Neuronal stem cell (in vitro differentiated cells): Measurements from ENCODE around the gene SRP9.
"Not testable (repeated sequence)": the region's sequence is repeated elsewhere in the genome, so short reads cannot be mapped to it uniquely, and the experiment has no call there.

Source experiments
- DNase-seq: peaks from one replicate; pipeline ENCODE4 v3.0.0-alpha.2; 2013; ENCODE audit warnings: low spot score
- H2AFZ ChIP-seq: one replicate; pipeline ENCODE4 v1.6.1; 2013; ENCODE audit warnings: mild to moderate bottlenecking, low read length, inconsistent platforms
- H2AK5ac ChIP-seq: 2 replicates; pipeline ENCODE4 v1.6.1; 2013; ENCODE audit warnings: low read depth, mild to moderate bottlenecking, inconsistent platforms, low read length, moderate library complexity, mixed read lengths
- H2BK120ac ChIP-seq: 2 replicates; pipeline ENCODE4 v1.6.1; 2013; ENCODE audit warnings: low read depth, mild to moderate bottlenecking, inconsistent platforms, low read length, moderate library complexity, mixed read lengths
- H2BK12ac ChIP-seq: one replicate; pipeline ENCODE4 v1.6.1; 2013; ENCODE audit warnings: low read length, inconsistent platforms
- H2BK15ac ChIP-seq: 2 replicates; pipeline ENCODE4 v1.6.1; 2013; ENCODE audit warnings: mild to moderate bottlenecking, low read length, inconsistent platforms, mixed read lengths
- H2BK5ac ChIP-seq: one replicate; pipeline ENCODE4 v1.6.1; 2013; ENCODE audit warnings: inconsistent platforms, mild to moderate bottlenecking, low read length, moderate library complexity
- H3K14ac ChIP-seq: one replicate; pipeline ENCODE4 v1.6.1; 2013; ENCODE audit warnings: low read length, inconsistent platforms
- H3K18ac ChIP-seq: 2 replicates; pipeline ENCODE4 v1.6.1; 2013; ENCODE audit warnings: low read length, inconsistent platforms
- H3K23ac ChIP-seq: 2 replicates; pipeline ENCODE4 v1.6.1; 2013; ENCODE audit warnings: low read depth, mild to moderate bottlenecking, mixed read lengths, low read length, inconsistent platforms; ENCODE audit not compliant: poor library complexity
- H3K27ac ChIP-seq: replicated peaks from 3 replicates; pipeline ENCODE4 v1.5.1; 2013; ENCODE audit warnings: low read length, inconsistent platforms
- H3K27me3 ChIP-seq, 3 experiments: 2 replicates each; pipeline ENCODE4 v1.6.1; 2013; ENCODE audit warnings: low read length in 3 of 3, mild to moderate bottlenecking in 2 of 3, inconsistent platforms in 1 of 3, low read depth in 1 of 3, mixed read lengths in 1 of 3, moderate library complexity in 1 of 3; ENCODE audit not compliant: control insufficient read depth in 3 of 3, insufficient read depth in 3 of 3
- H3K36me3 ChIP-seq, 2 donors: replicated peaks in 1 of 2; 2 replicates each; pipeline ENCODE4 v1.6.1; 2013; ENCODE audit warnings: low read length in 2 of 2; ENCODE audit not compliant: control insufficient read depth in 2 of 2, insufficient read depth in 2 of 2
- H3K4ac ChIP-seq: 2 replicates; pipeline ENCODE4 v1.6.1; 2013; ENCODE audit warnings: inconsistent platforms, mild to moderate bottlenecking, low read length, moderate library complexity
- H3K4me1 ChIP-seq, 2 donors: 1 replicate in 1 of 2; 2 replicates in 1 of 2; pipeline ENCODE4 v1.6.1; 2013; ENCODE audit warnings: low read length in 2 of 2, low read depth in 1 of 2; ENCODE audit not compliant: control insufficient read depth in 2 of 2, insufficient read depth in 1 of 2
- H3K4me2 ChIP-seq: one replicate; pipeline ENCODE4 v1.6.1; 2013; ENCODE audit warnings: mild to moderate bottlenecking, low read length, inconsistent platforms; ENCODE audit not compliant: insufficient read depth, poor library complexity, severe bottlenecking
- H3K4me3 ChIP-seq, 2 donors: 2 replicates each; pipeline ENCODE4 v1.5.1; 2013; ENCODE audit warnings: low read length in 2 of 2, mild to moderate bottlenecking in 2 of 2, inconsistent platforms in 1 of 2, moderate library complexity in 1 of 2
- H3K79me1 ChIP-seq: one replicate; pipeline ENCODE4 v1.6.1; 2013; ENCODE audit warnings: low read depth, mild to moderate bottlenecking, inconsistent platforms, low read length, moderate library complexity
- H3K9ac ChIP-seq: one replicate; pipeline ENCODE4 v1.6.1; 2013; ENCODE audit warnings: mild to moderate bottlenecking, low read depth, low read length, inconsistent platforms; ENCODE audit not compliant: poor library complexity
- H3K9me3 ChIP-seq, 2 donors: replicated peaks in 1 of 2; 2 replicates each; pipeline versions ENCODE3 to v1.6.1; 2013; ENCODE audit warnings: low read length in 2 of 2, mild to moderate bottlenecking in 2 of 2, inconsistent platforms in 1 of 2, low read depth in 1 of 2, mixed read lengths in 1 of 2, moderate library complexity in 1 of 2; ENCODE audit not compliant: control insufficient read depth in 2 of 2, insufficient read depth in 1 of 2
- H4K8ac ChIP-seq: one replicate; pipeline ENCODE4 v1.6.1; 2013; ENCODE audit warnings: low read depth, mild to moderate bottlenecking, inconsistent platforms, low read length, moderate library complexity
- H4K91ac ChIP-seq: one replicate; pipeline ENCODE4 v1.6.1; 2013; ENCODE audit warnings: low read length, low read depth, mild to moderate bottlenecking, inconsistent platforms; ENCODE audit not compliant: poor library complexity
- WGBS, 2 donors: extraction: QIAGEN DNeasy Blood & Tissue Kit; methylation state at CpG; one replicate each; pipeline ENCODE4 v1.1.7; 2013; ENCODE audit warnings: missing lambda C conversion rate in 2 of 2, mixed read lengths in 1 of 2; ENCODE audit not compliant: insufficient read length in 2 of 2, insufficient replicate concordance in 1 of 2; ENCODE audit errors: extremely low coverage in 2 of 2; 5-methylcytosine and 5-hydroxymethylcytosine counted together

Gene SRP9

GRCh38 chr1:225755671-225756319 lies 21.8 kb upstream of the SRP9 start:
- DNase-seq = no peak
- Histone ChIP-seq H3K4me2 (no peak overlapping the region), H4K8ac (no peak overlapping the region), H3K27ac (no peak overlapping the region), H3K23ac (no peak overlapping the region), H3K4ac (no peak overlapping the region), H3K9me3 (no peaks in the 10 kb centered on the region), H2AFZ (peak overlapping the region; percentile 49), H3K18ac (no peak overlapping the region), H4K91ac (no peak overlapping the region), H3K14ac (no peak overlapping the region), H3K27me3 (peaks cover 0 to 9% (median 0%) of the 10 kb centered on the region in 3 experiments), H2AK5ac (no peak overlapping the region), H2BK120ac (no peak overlapping the region), H3K36me3 (no peaks in the 10 kb centered on the region), H2BK12ac (no peak overlapping the region), H3K4me3 (no peak overlapping the region), H3K9ac (no peak overlapping the region), H3K79me1 (no peaks in the 10 kb centered on the region), H3K4me1 (peaks cover 5 to 9% of the 10 kb centered on the region in 2 donors), H2BK5ac (no peak overlapping the region), H2BK15ac (no peak overlapping the region)
- WGBS, 2 donors = no CpG with 5 or more reads among the region's 9 CpGs

GRCh38 chr1:225757927-225758656 lies 19.5 kb upstream of the SRP9 start:
- no peak overlapping the region for H3K4ac ChIP-seq
- peaks cover 9 to 18% of the 10 kb centered on the region in 2 donors for H3K4me1 ChIP-seq
- no peak overlapping the region for H4K91ac ChIP-seq
- no peak overlapping the region for H2AFZ ChIP-seq
- no peak overlapping the region for H3K27ac ChIP-seq
- H2BK5ac ChIP-seq = no peak overlapping the region
- no CpG with 5 or more reads among the region's 10 CpGs for WGBS, 2 donors
- no peak overlapping the region for H2BK12ac ChIP-seq
- H4K8ac ChIP-seq = no peak overlapping the region
- peak overlapping the region; percentile 3 for H3K18ac ChIP-seq
- no peak overlapping the region for H3K23ac ChIP-seq
- H2BK15ac ChIP-seq = no peak overlapping the region
- no peaks in the 10 kb centered on the region for H3K9me3 ChIP-seq
- no peak overlapping the region for H3K4me3 ChIP-seq
- H3K9ac ChIP-seq = no peak overlapping the region
- no peak for DNase-seq
- no peak overlapping the region for H3K4me2 ChIP-seq
- H2BK120ac ChIP-seq = no peak overlapping the region
- no peaks in the 10 kb centered on the region for H3K79me1 ChIP-seq
- no peaks in the 10 kb centered on the region for H3K36me3 ChIP-seq
- no peaks in the 10 kb centered on the region for H3K27me3 ChIP-seq
- no peak overlapping the region for H2AK5ac ChIP-seq
- H3K14ac ChIP-seq = no peak overlapping the region

GRCh38 chr1:225759972-225760371 lies 17.7 kb upstream of the SRP9 start:
- H3K9me3 ChIP-seq, DNase-seq, H2BK12ac ChIP-seq, H3K4me2 ChIP-seq, H4K8ac ChIP-seq, H3K79me1 ChIP-seq, H3K36me3 ChIP-seq, H2BK15ac ChIP-seq, H2BK120ac ChIP-seq, H3K27ac ChIP-seq, H3K9ac ChIP-seq, H4K91ac ChIP-seq, H3K27me3 ChIP-seq, H3K23ac ChIP-seq, H3K14ac ChIP-seq, H3K4me3 ChIP-seq, H2AFZ ChIP-seq, H3K4ac ChIP-seq, H2BK5ac ChIP-seq, H2AK5ac ChIP-seq, H3K18ac ChIP-seq: not testable (repeated sequence)
- WGBS, 2 donors = no CpG with 5 or more reads among the region's 5 CpGs
- peaks cover 15 to 18% of the 10 kb centered on the region in 2 donors for H3K4me1 ChIP-seq

GRCh38 chr1:225760531-225760930 lies 17.1 kb upstream of the SRP9 start:
- no peak overlapping the region for H3K4me2 ChIP-seq
- H2AFZ ChIP-seq = no peak overlapping the region
- no peak overlapping the region for H3K4me3 ChIP-seq
- no peak overlapping the region for H3K9ac ChIP-seq
- H3K36me3 ChIP-seq = no peaks in the 10 kb centered on the region
- no peaks in the 10 kb centered on the region for H3K79me1 ChIP-seq
- no peak overlapping the region for H4K91ac ChIP-seq
- no peaks in the 10 kb centered on the region for H3K27me3 ChIP-seq
- H3K4me1 ChIP-seq = peaks cover 13 to 15% of the 10 kb centered on the region in 2 donors
- H3K27ac ChIP-seq = no peak overlapping the region
- H2BK15ac ChIP-seq = no peak overlapping the region
- no CpG with 5 or more reads among the region's 6 CpGs for WGBS, 2 donors
- no peak overlapping the region for H3K23ac ChIP-seq
- H3K14ac ChIP-seq = no peak overlapping the region
- no peak overlapping the region for H2BK120ac ChIP-seq
- no peak overlapping the region for H2BK12ac ChIP-seq
- peak overlapping the region; percentile 67 for H3K18ac ChIP-seq
- H3K4ac ChIP-seq = no peak overlapping the region
- H2AK5ac ChIP-seq = no peak overlapping the region
- H4K8ac ChIP-seq = no peak overlapping the region
- H3K9me3 ChIP-seq = no peaks in the 10 kb centered on the region
- no peak for DNase-seq
- no peak overlapping the region for H2BK5ac ChIP-seq
